Measurements from ENCODE around the gene TMEFF2.

- TF ChIP-seq CTCF (IDR thresholded peaks at IDR 0.05) (no peak), POLR2A (IDR thresholded peaks at IDR 0.05) (no peak), POLR2AphosphoS5 (IDR thresholded peaks at IDR 0.05) (no peak)
Measured at GRCh38 chr2:192157776-192158175, 37.0 kb downstream of the TMEFF2 start.

Data from prostate gland (tissue), 2 donors.